ENCODE results near the gene FAM43A. TPM values are rescaled to one million over a fixed set of nuclear protein-coding genes. Genes with fewer than 3 reads are reported as not detected.

FAM43A gene
- total RNA-seq, 1 donor from 2014 or later: 39.9 TPM

GRCh38 chr3:194690501-194691372, 5.1 kb downstream of the FAM43A start:
- ATAC-seq (no peak), DNase-seq (ENCODE audit: low spot score) (peak; percentile 61)
- intact Hi-C loops (cut with DNase I): no loop called here

GRCh38 chr3:194691481-194692283, 6.0 kb downstream of the FAM43A start:
- DNase-seq (ENCODE audit: low spot score) (peak; percentile 54), ATAC-seq (no peak)
- intact Hi-C loops (cut with DNase I): no loop called here

- intact Hi-C loops (cut with DNase I): no loop called here
- no peak for DNase-seq (ENCODE audit: low spot score)
- ATAC-seq: no peak
These were observed 11.0 kb downstream of the FAM43A start for GRCh38 chr3:194696702-194697101.

GRCh38 chr3:194702545-194702944, 16.9 kb downstream of the FAM43A start:
- no peak for ATAC-seq
- intact Hi-C loops (cut with DNase I): no loop called here
- DNase-seq (ENCODE audit: low spot score): no peak

GRCh38 chr3:194705227-194705626, 19.5 kb downstream of the FAM43A start:
- intact Hi-C loops (cut with DNase I): no loop called here
- ATAC-seq: no peak

GRCh38 chr3:194705761-194706160, 20.1 kb downstream of the FAM43A start:
- no peak for DNase-seq (ENCODE audit: low spot score)
- no peak for ATAC-seq
- intact Hi-C loops (cut with DNase I): no loop called here

More at GRCh38 chr3:194705227-194705626, 19.5 kb downstream of the FAM43A start:
- no peak for DNase-seq (ENCODE audit: low spot score)

GRCh38 chr3:194707147-194707540, 21.5 kb downstream of the FAM43A start:
- no peak for ATAC-seq
- DNase-seq (ENCODE audit: low spot score): no peak
- intact Hi-C loops (cut with DNase I): no loop called here

- intact Hi-C loops (cut with DNase I): loop anchor here (2.0 kb wide), 1 partner anchor 58 kb away; no protein-coding TSS in a partner anchor
- ATAC-seq: no peak
- DNase-seq (ENCODE audit: low spot score): no peak
These were observed 25.6 kb downstream of the FAM43A start for GRCh38 chr3:194711286-194711685.

- no peak for ATAC-seq
- no peak for DNase-seq (ENCODE audit: low spot score)
- intact Hi-C loops (cut with DNase I): loop anchor here (2.0 kb wide), 1 partner anchor 59 kb away; no protein-coding TSS in a partner anchor
These were observed 26.2 kb downstream of the FAM43A start for GRCh38 chr3:194711913-194712312.

- peak; percentile 54 for ATAC-seq
- no peak for DNase-seq (ENCODE audit: low spot score)
- intact Hi-C loops (cut with DNase I): no loop called here
These were observed 27.8 kb downstream of the FAM43A start for GRCh38 chr3:194713299-194714136.

GRCh38 chr3:194714137-194714455, 28.4 kb downstream of the FAM43A start:
- intact Hi-C loops (cut with DNase I): no loop called here
- DNase-seq (ENCODE audit: low spot score) (no peak), ATAC-seq (no peak)

GRCh38 chr3:194714564-194714963, 28.9 kb downstream of the FAM43A start:
- intact Hi-C loops (cut with DNase I): no loop called here
- DNase-seq (ENCODE audit: low spot score) (no peak), ATAC-seq (peak; percentile 70)

GRCh38 chr3:194715022-194715800, 29.5 kb downstream of the FAM43A start:
- DNase-seq (ENCODE audit: low spot score) (no peak), ATAC-seq (peak; percentile 35)
- intact Hi-C loops (cut with DNase I): no loop called here

GRCh38 chr3:194718079-194718478, 32.4 kb downstream of the FAM43A start:
- ATAC-seq: no peak
- DNase-seq (ENCODE audit: low spot score): no peak
- intact Hi-C loops (cut with DNase I): no loop called here

- ATAC-seq (no peak), DNase-seq (ENCODE audit: low spot score) (no peak)
- intact Hi-C loops (cut with DNase I): no loop called here
These were observed 34.4 kb downstream of the FAM43A start for GRCh38 chr3:194720048-194720447.

GRCh38 chr3:194723846-194724618, 38.3 kb downstream of the FAM43A start:
- intact Hi-C loops (cut with DNase I): no loop called here
- ATAC-seq: no peak
- DNase-seq (ENCODE audit: low spot score): no peak

- ATAC-seq: no peak
- intact Hi-C loops (cut with DNase I): no loop called here
- no peak for DNase-seq (ENCODE audit: low spot score)
These were observed 39.7 kb downstream of the FAM43A start for GRCh38 chr3:194725346-194725745.

Measured in sciatic nerve (tissue), 2 donors.